Nephron (organoid): ENCODE results near the gene LRCH1.

Source experiments
- H3K27ac Mint-ChIP-seq, 3 experiments: 2 replicates each; pipeline ENCODE4 v1.8.0; 2020; ENCODE audit warnings: mixed read lengths in 3 of 3, mild to moderate bottlenecking in 2 of 3, moderate library complexity in 1 of 3
- H3K27me3 Mint-ChIP-seq: 2 replicates; pipeline ENCODE4 v1.8.0; 2021; ENCODE audit warnings: low read depth, mild to moderate bottlenecking, moderate library complexity, mixed read lengths
- H3K36me3 Mint-ChIP-seq: 2 replicates; pipeline ENCODE4 v1.8.0; 2020; ENCODE audit warnings: low read depth, mixed read lengths
- H3K4me1 Mint-ChIP-seq: 2 replicates; pipeline ENCODE4 v1.8.0; 2020; ENCODE audit warnings: mixed read lengths
- H3K4me3 Mint-ChIP-seq, 3 experiments: 2 replicates each; pipeline ENCODE4 v1.8.0; 2020; ENCODE audit warnings: mild to moderate bottlenecking in 3 of 3, mixed read lengths in 3 of 3, moderate library complexity in 2 of 3
- H3K9me3 Mint-ChIP-seq: 2 replicates; pipeline ENCODE4 v1.8.0; 2020; ENCODE audit warnings: mixed read lengths
- TF ChIP-seq, protein P1 (sequence below), 3 experiments: fragments of 200-600 bp; sonication (generic); IDR thresholded peaks; one replicate each; pipeline ENCODE4 v1.5.0; 2021; ENCODE audit warnings: antibody characterized with exemption in 3 of 3; ENCODE audit not compliant: unreplicated experiment in 3 of 3

Gene LRCH1

DNA sequence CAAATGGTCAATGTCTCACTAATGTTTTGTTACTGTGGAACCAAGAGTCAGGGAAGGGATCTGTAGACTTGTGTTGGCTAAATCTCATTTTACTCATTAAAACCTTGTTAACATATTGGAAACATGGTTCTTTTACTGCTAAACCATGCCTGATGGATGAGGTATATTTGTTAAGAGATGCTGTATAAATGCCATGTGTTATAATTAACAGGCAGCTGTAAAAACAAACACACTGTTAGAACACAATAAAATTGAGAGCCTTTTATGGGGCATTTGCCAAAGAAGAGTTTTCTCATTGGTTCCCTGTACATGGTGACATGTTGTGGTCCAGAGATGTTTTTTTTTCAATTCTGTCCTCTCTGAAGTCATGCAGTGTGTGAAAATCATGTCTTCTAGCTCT is 122.0 kb downstream of the LRCH1 start:
- TF ChIP-seq, protein P1, sequence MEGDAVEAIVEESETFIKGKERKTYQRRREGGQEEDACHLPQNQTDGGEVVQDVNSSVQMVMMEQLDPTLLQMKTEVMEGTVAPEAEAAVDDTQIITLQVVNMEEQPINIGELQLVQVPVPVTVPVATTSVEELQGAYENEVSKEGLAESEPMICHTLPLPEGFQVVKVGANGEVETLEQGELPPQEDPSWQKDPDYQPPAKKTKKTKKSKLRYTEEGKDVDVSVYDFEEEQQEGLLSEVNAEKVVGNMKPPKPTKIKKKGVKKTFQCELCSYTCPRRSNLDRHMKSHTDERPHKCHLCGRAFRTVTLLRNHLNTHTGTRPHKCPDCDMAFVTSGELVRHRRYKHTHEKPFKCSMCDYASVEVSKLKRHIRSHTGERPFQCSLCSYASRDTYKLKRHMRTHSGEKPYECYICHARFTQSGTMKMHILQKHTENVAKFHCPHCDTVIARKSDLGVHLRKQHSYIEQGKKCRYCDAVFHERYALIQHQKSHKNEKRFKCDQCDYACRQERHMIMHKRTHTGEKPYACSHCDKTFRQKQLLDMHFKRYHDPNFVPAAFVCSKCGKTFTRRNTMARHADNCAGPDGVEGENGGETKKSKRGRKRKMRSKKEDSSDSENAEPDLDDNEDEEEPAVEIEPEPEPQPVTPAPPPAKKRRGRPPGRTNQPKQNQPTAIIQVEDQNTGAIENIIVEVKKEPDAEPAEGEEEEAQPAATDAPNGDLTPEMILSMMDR (IDR thresholded peaks at IDR 0.05; ENCODE audit: unreplicated experiment in 3 of 3), result no peak
- Mint-ChIP-seq H3K4me3 (no peak overlapping the region), H3K27me3 (no peaks in the 10 kb centered on the region), H3K4me1 (peaks cover 47% of the 10 kb centered on the region), H3K9me3 (no peaks in the 10 kb centered on the region), H3K27ac (peak overlapping the region; percentile 72 to 86 (median 80)), H3K36me3 (peaks cover 24% of the 10 kb centered on the region)

DNA sequence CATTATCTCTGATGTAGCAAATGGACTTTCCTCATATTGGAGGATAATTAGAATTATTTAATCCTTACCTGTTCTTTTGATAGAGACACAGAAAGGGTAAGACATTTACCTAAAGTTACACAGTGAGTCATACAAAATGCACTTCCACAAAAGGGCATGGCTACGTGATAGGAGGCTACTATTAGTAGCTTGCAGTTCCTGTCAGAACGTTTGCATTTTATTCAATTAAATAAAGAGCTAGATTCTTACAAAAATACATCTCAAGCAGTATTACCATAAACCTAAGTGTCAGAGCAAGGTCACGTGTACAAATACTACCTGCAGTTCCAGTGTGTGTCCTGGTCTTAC is 123.4 kb downstream of the LRCH1 start:
- no peaks in the 10 kb centered on the region for H3K9me3 Mint-ChIP-seq
- no peaks in the 10 kb centered on the region for H3K27me3 Mint-ChIP-seq

DNA sequence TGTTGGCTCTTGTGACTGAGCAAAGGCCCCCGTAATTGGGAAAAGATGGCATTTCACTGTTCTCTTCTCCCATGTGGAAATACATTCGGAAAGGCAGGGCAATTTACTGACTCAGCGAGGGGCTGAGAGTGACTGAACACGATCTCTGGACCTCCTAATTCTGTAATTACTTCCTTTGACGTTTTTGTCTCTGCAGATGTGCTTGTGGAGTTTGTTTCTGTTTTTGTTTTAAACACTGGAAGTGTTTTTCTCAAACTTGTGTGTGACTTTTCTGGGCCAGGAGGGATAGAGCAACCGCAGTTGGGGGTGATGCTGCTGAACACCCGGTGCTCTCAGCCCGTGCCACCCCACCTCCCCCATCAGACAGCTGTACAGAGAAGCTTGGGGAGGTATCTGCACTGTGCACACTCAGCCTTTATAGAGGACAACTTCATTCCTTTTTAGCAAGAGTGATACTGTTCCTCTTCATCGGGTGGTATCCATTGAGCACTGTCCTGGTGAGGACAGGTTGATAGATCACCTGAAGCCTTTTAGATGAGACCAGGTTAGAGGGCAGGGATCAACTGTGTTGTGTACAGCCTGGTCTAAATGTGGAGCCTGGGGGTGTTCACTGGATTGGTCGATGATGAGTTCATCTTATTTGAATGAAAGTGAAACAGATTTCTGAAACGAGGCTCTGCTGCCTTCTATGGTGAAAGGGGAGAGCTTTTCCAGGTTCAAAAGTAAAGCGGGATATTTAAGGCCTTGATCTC is 126.6 kb downstream of the LRCH1 start:
- no peaks in the 10 kb centered on the region for H3K9me3 Mint-ChIP-seq
- H3K36me3 Mint-ChIP-seq, result peaks cover 7% of the 10 kb centered on the region
- H3K27ac Mint-ChIP-seq, result no peak overlapping the region
- H3K4me1 Mint-ChIP-seq, result peaks cover 31% of the 10 kb centered on the region
- no peak overlapping the region for H3K4me3 Mint-ChIP-seq
- TF ChIP-seq, protein P1 (IDR thresholded peaks at IDR 0.05; ENCODE audit: unreplicated experiment in 3 of 3), result no peak
- H3K27me3 Mint-ChIP-seq, result no peaks in the 10 kb centered on the region

More for the DNA sequence above, 123.4 kb downstream of the LRCH1 start:
- Mint-ChIP-seq H3K27ac (peak overlapping the region in 2 of 3 experiments; percentile 55 to 86), H3K4me3 (no peak overlapping the region), H3K4me1 (peaks cover 38% of the 10 kb centered on the region), H3K36me3 (peaks cover 16% of the 10 kb centered on the region)
- TF ChIP-seq, protein P1 (IDR thresholded peaks at IDR 0.05; ENCODE audit: unreplicated experiment in 3 of 3), result no peak

DNA sequence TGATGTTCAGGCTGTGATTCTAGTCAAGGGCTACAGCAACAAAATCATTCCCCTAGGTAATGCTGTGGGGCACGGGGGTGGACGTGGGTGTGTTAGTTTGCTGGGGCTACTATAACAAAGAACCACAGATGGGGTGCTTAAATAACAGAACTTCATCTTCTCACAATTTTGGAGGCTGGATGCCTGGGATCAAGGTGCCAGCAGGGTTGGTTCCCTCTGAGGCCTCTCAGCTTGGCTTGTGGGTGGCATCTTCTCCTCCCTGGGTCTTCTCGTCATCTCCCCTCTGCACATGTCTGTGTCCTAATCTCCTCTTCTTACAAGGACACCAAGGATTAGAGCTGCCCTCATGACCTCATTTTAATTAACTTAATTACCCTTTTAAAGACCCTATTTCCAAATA is 129.0 kb downstream of the LRCH1 start:
- Mint-ChIP-seq H3K4me1 (peaks cover 37% of the 10 kb centered on the region), H3K27me3 (no peaks in the 10 kb centered on the region), H3K27ac (no peak overlapping the region), H3K4me3 (no peak overlapping the region), H3K36me3 (peaks cover 7% of the 10 kb centered on the region), H3K9me3 (no peaks in the 10 kb centered on the region)
- TF ChIP-seq, protein P1 (IDR thresholded peaks at IDR 0.05; ENCODE audit: unreplicated experiment in 3 of 3), result no peak

DNA sequence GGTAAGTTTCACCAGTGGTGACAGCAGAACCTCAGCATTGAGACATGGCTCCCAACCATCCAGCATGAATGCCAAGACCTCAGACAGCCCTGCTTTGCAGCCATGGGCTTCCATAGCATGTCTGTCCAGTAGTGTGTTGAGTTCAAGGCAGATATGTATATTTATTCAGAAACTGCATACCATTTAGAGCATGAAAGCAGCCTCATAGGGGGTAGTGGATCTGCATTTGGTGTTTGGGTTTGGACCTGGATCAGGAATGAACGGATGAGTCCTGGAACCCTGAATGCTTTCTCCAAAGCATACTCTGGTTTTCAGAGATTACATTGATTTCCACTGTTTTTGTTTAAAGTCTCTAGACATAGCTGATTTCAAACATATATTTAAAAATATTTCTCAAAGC is 129.7 kb downstream of the LRCH1 start:
- TF ChIP-seq, protein P1 (IDR thresholded peaks at IDR 0.05; ENCODE audit: unreplicated experiment in 3 of 3), result no peak
- H3K9me3 Mint-ChIP-seq, result no peaks in the 10 kb centered on the region
- H3K27me3 Mint-ChIP-seq, result no peaks in the 10 kb centered on the region
- H3K4me1 Mint-ChIP-seq, result peaks cover 37% of the 10 kb centered on the region
- no peak overlapping the region for H3K27ac Mint-ChIP-seq
- H3K36me3 Mint-ChIP-seq, result peaks cover 7% of the 10 kb centered on the region
- no peak overlapping the region for H3K4me3 Mint-ChIP-seq

DNA sequence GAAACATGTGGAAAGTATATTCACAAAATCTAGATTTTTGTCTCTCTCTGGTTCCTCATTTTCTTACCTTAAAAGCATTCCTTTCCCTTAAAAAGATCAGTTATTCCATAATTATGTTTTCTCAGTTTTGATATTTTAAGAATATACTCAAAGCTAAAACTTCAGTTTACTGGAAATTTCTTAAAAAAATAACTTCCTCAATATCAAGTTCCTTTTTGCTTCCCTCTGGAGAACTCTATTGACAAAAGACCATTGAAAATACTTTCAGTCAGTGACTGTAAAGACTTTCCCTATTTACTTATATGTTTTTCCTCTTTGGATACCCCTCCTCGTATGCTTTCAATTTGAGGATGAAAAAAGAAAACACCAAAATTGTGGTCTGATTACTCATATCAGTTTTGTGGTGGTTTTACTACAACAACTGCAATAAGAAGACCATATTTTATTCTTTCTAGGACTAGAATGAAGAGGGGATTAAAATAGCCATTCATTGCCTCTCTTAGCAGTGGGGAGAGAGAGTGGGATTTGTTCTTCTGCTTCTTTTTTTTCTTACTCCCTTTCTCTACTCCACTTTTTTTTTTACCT is 130.8 kb downstream of the LRCH1 start:
- TF ChIP-seq, protein P1 (IDR thresholded peaks at IDR 0.05; ENCODE audit: unreplicated experiment in 3 of 3), result no peak
- no peaks in the 10 kb centered on the region for H3K9me3 Mint-ChIP-seq
- no peaks in the 10 kb centered on the region for H3K27me3 Mint-ChIP-seq
- peaks cover 7% of the 10 kb centered on the region for H3K36me3 Mint-ChIP-seq
- no peak overlapping the region for H3K4me3 Mint-ChIP-seq
- H3K27ac Mint-ChIP-seq, result peak overlapping the region; percentile 60 to 76 (median 75)
- peaks cover 34% of the 10 kb centered on the region for H3K4me1 Mint-ChIP-seq
